K562 (cell line): Measurements from ENCODE around the gene PSMB7. TPM values are rescaled to one million over a fixed set of nuclear protein-coding genes. Genes with fewer than 3 reads are reported as not detected.

Experiments used
- ATAC-seq: fragments of 200-7000 bp; cut with Tn5 transposase; 3 replicates; pipeline ENCODE4 v1.9.1; 2020; ENCODE audit warnings: moderate library complexity
- BruUV-seq: library from RNA; stranded (reverse); fragments of 400-500 nt; replicated peaks from 2 replicates; lab custom pipeline; 2021; lab: Mats Ljungman, UMichigan
- CTCF ChIA-PET: fragments of 300-600 bp; formaldehyde crosslinking; extraction: SDS; loops from one replicate; lab custom pipeline; 2021; ENCODE audit warnings: low intra/inter-chr PET ratio; lab: Yijun Ruan, JAX
- POLR2A ChIA-PET: fragments of 300-600, 350-650 bp; sonication (Branson Sonifier 250); formaldehyde crosslinking; extraction: SDS; loops from one replicate; lab custom pipeline; 2021; ENCODE audit warnings: antibody characterized with exemption, inconsistent platforms; lab: Yijun Ruan, JAX
- DNase-seq, 4 experiments: peaks; one replicate each; pipeline versions ENCODE4 v3.0.0 to v3.0.0-alpha.2; 2011 to 2018; ENCODE audit warnings: low spot score in 3 of 4, mixed read lengths in 3 of 4; ENCODE audit errors: extremely low read depth in 1 of 4
- FAIRE-seq: peaks from 2 replicates; lab custom pipeline; 2011; peaks lifted over from hg19 to GRCh38; lab: Jason Lieb, UNC
- H2AFZ ChIP-seq: 2 replicates; pipeline ENCODE4 v1.6.0; 2011; ENCODE audit warnings: low read depth, low read length, control low read depth, inconsistent platforms
- H3K27ac ChIP-seq: fragments of 200-600 bp; 3 replicates; pipeline ENCODE4 v1.8.0; 2011; ENCODE audit warnings: low read depth, mild to moderate bottlenecking, control low read depth, inconsistent platforms, low read length, moderate library complexity, mixed read lengths; ENCODE audit errors: extremely low read depth
- H3K27me3 ChIP-seq, 2 experiments: fragments of 300-600 bp in 1 of 2; 2 replicates in 1 of 2; 3 replicates in 1 of 2; pipeline versions ENCODE4 v1.6.0 to v1.8.0; 2011; ENCODE audit warnings: inconsistent platforms in 2 of 2, low read length in 2 of 2, mild to moderate bottlenecking in 1 of 2, mixed read lengths in 1 of 2, moderate library complexity in 1 of 2; ENCODE audit not compliant: control insufficient read depth in 2 of 2, insufficient read depth in 2 of 2
- H3K36me3 ChIP-seq: fragments of 300-600 bp; 3 replicates; pipeline ENCODE4 v1.8.0; 2011; ENCODE audit warnings: mild to moderate bottlenecking, low read length, inconsistent platforms; ENCODE audit not compliant: control insufficient read depth, insufficient read depth
- H3K4me1 ChIP-seq, 2 experiments: fragments of 200-600 bp in 1 of 2; replicated peaks in 1 of 2; 2 replicates in 1 of 2; 3 replicates in 1 of 2; pipeline versions ENCODE4 v1.5.1 to v1.8.0; 2011; ENCODE audit warnings: inconsistent platforms in 2 of 2, low read length in 2 of 2, mild to moderate bottlenecking in 1 of 2, mixed read lengths in 1 of 2, moderate library complexity in 1 of 2; ENCODE audit not compliant: control insufficient read depth in 2 of 2, insufficient read depth in 2 of 2
- H3K4me2 ChIP-seq: 2 replicates; pipeline ENCODE4 v1.6.1; 2011; ENCODE audit warnings: low read length, control low read depth, inconsistent platforms, mixed read lengths; ENCODE audit not compliant: insufficient read depth
- H3K4me3 ChIP-seq: fragments of 200-600 bp; sonication (generic), shearing (Covaris generic); 2 replicates; pipeline ENCODE4 v1.5.1; 2016; ENCODE audit warnings: control low read depth, inconsistent platforms
- H3K79me2 ChIP-seq: fragments of 200-600 bp; 3 replicates; pipeline ENCODE4 v1.8.0; 2011; ENCODE audit warnings: low read length, inconsistent platforms; ENCODE audit not compliant: control insufficient read depth, insufficient read depth
- H3K9ac ChIP-seq, 2 experiments: 2 replicates each; pipeline versions ENCODE4 v1.6.0 to v1.6.1; 2011; ENCODE audit warnings: low read depth in 2 of 2, low read length in 2 of 2, control low read depth in 1 of 2, inconsistent platforms in 1 of 2, mild to moderate bottlenecking in 1 of 2, mixed read lengths in 1 of 2; ENCODE audit not compliant: insufficient read depth in 1 of 2
- H3K9me1 ChIP-seq: one replicate; pipeline ENCODE4 v1.6.0; 2011; ENCODE audit warnings: inconsistent platforms, mild to moderate bottlenecking, low read length, moderate library complexity; ENCODE audit not compliant: control insufficient read depth, insufficient read depth
- H3K9me3 ChIP-seq: replicated peaks from 2 replicates; pipeline ENCODE4 v1.5.1; 2011; ENCODE audit warnings: low read depth, low read length, inconsistent platforms; ENCODE audit not compliant: control insufficient read depth, insufficient read depth
- H4K20me1 ChIP-seq: replicated peaks from 2 replicates; pipeline ENCODE4 v1.6.1; 2011; ENCODE audit warnings: low read length, inconsistent platforms, mixed read lengths; ENCODE audit not compliant: control insufficient read depth, insufficient read depth
- CBX1 ChIP-seq: sonication (generic); IDR thresholded peaks from 2 replicates; pipeline ENCODE4 v1.6.1; 2016; ENCODE audit warnings: antibody characterized with exemption, low read depth, mild to moderate bottlenecking
- CHCHD3 ChIP-seq: fragments of 250-450 bp; sonication (Bioruptor Pico); IDR thresholded peaks from 2 replicates; pipeline ENCODE4 v2.1.2; 2022; ENCODE audit warnings: mild to moderate bottlenecking
- HIVEP1 ChIP-seq: fragments of 250-450 bp; sonication (Bioruptor Pico); IDR thresholded peaks from 2 replicates; pipeline ENCODE4 v1.4.0; 2020; ENCODE audit warnings: mild to moderate bottlenecking
- HMGN3 ChIP-seq: IDR thresholded peaks from 2 replicates; pipeline ENCODE4 v1.6.1; 2011; ENCODE audit warnings: borderline replicate concordance, low read depth, mild to moderate bottlenecking, mixed read lengths, low read length; ENCODE audit not compliant: insufficient read length; ENCODE audit errors: extremely low read depth
- MAFG ChIP-seq: fragments of 450-650 bp; conservative IDR thresholded peaks from 2 replicates; pipeline ENCODE4 v1.6.1; 2016; ENCODE audit warnings: missing genetic modification characterization, missing compliant biosample characterization
- NCOA6 ChIP-seq: fragments of 450-650 bp; IDR thresholded peaks from 2 replicates; pipeline ENCODE4 v1.6.1; 2017; ENCODE audit warnings: mild to moderate bottlenecking
- NFYB ChIP-seq: IDR thresholded peaks from 2 replicates; pipeline ENCODE4 v1.6.1; 2011; ENCODE audit warnings: mild to moderate bottlenecking, moderate library complexity; ENCODE audit not compliant: insufficient read length; ENCODE audit errors: extremely low read depth
- PHF21A ChIP-seq: fragments of 450-650 bp; IDR thresholded peaks from 2 replicates; pipeline ENCODE4 v1.6.1; 2017; ENCODE audit warnings: low read depth, borderline replicate concordance
- RBM17 ChIP-seq: fragments of 200-400 bp; formaldehyde crosslinking; IDR thresholded peaks from 2 replicates; pipeline ENCODE4 v1.6.1; 2017; ENCODE audit warnings: low read depth, mild to moderate bottlenecking, low read length, borderline replicate concordance
- SAFB2 ChIP-seq: fragments of 200-400 bp; formaldehyde crosslinking; IDR thresholded peaks from 2 replicates; pipeline ENCODE4 v1.6.1; 2018; ENCODE audit warnings: borderline replicate concordance, low read length, low read depth, moderate library complexity; ENCODE audit not compliant: severe bottlenecking
- SMARCB1 ChIP-seq: IDR thresholded peaks from 2 replicates; pipeline ENCODE4 v1.6.1; 2011; ENCODE audit warnings: improper control_type of control experiment, low read depth; ENCODE audit not compliant: insufficient read length
- SRSF1 ChIP-seq: fragments of 200-400 bp; formaldehyde crosslinking; IDR thresholded peaks from 2 replicates; pipeline ENCODE4 v1.6.1; 2017; ENCODE audit warnings: mild to moderate bottlenecking, low read depth, low read length, moderate library complexity
- ZNF76 ChIP-seq: fragments of 250-450 bp; sonication (Bioruptor Pico); IDR thresholded peaks from 2 replicates; pipeline ENCODE4 v1.4.0; 2020; ENCODE audit warnings: mild to moderate bottlenecking, moderate library complexity, borderline replicate concordance
- WGBS: fragments of 100-300 bp; shearing (Covaris generic); methylation state at CpG from one replicate; pipeline ENCODE4 v1.1.6; 2016; ENCODE audit warnings: low coverage, mixed read lengths; ENCODE audit not compliant: insufficient coverage; ENCODE audit errors: missing lambda C conversion rate; 5-methylcytosine and 5-hydroxymethylcytosine counted together
- in situ Hi-C: fragments of 300-500 bp; cut with MboI; formaldehyde crosslinking; loops from 4 replicates; pipeline ENCODE4 v1.15.0; 2018; ENCODE audit warnings: inconsistent platforms, mixed read lengths
- intact Hi-C: fragments of 100-400 bp; cut with micrococcal nuclease; formaldehyde crosslinking; loops from 2 replicates; pipeline ENCODE4 v1.14.2; 2022
- polyA plus RNA-seq, 8 experiments: library from polyadenylated mRNA; depleted of rRNA in 4 of 8; stranded (reverse) in 5 of 8; unstranded in 3 of 8; fragments of >200 nt; fragmentation: Nextera tagmentation in 2 of 8; fragmentation: Illumina TruSeq in 1 of 8; extraction: Ambion mirVana in 2 of 8; extraction: Trizol in 1 of 8; gene quantifications; 2 replicates each; pipeline versions ENCODE4 v1.2.1 to v1.2.3, GENCODE V29; 2011 to 2014; ENCODE audit warnings: inconsistent platforms in 1 of 8, missing spikeins in 1 of 8
- total RNA-seq, 7 experiments: library from RNA; depleted of rRNA in 6 of 7; stranded (reverse); fragments of >200 nt in 6 of 7; fragmentation: Illumina TruSeq in 2 of 7; extraction: Trizol in 2 of 7; gene quantifications; 2 replicates each; pipeline versions ENCODE4 v1.2.1 to v1.2.3, GENCODE V29; 2011 to 2021; ENCODE audit warnings: low replicate concordance in 1 of 7
- TF ChIP-seq, protein P1 (sequence below): IDR thresholded peaks from 2 replicates; pipeline ENCODE4 v1.6.1; 2012; ENCODE audit warnings: low read depth, low read length, improper control_type of control experiment, borderline replicate concordance
- TF ChIP-seq, protein P2 (sequence below): fragments of 450-650 bp; IDR thresholded peaks from 2 replicates; pipeline ENCODE4 v1.6.1; 2014; ENCODE audit warnings: low read depth, mild to moderate bottlenecking, moderate library complexity, borderline replicate concordance

PSMB7 gene
- total and polyA plus RNA-seq, 9 of the 15 experiments (the other 6 are each of a cell fraction or from before 2014, with no cell fraction given) = 321 to 978 (median 407) TPM

DNA sequence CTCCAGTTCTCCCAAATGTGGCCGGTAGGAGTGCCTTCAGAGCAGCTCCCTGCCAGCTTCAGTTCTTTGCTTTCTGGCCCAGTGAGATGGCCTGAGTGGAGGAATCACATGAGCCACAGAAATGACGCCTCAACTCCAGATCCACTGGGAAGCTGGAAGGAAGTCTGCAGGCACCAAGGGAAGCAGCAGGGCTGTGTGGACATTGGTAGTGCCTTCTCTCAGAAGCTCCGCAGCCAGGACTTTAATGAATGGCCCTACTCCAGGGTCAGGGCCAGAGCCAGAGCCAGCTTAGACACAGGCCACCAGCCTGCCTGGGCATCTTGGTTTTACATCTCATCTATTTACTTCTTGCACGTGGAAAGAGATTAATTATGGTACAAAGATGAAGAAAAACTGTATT is 12.0 kb upstream of the PSMB7 start:
- 17% methylated on average over 4 of the region's 4 CpGs for WGBS
- H3K4me2 ChIP-seq = no peak overlapping the region
- FAIRE-seq (no peak), ATAC-seq (no peak), DNase-seq (no peak)
- no peak overlapping the region for H3K27ac ChIP-seq
- no peaks in the 10 kb centered on the region for H3K9me3 ChIP-seq
- H3K27me3 ChIP-seq = peaks cover under 1 to 27% of the 10 kb centered on the region in 2 experiments
- no peaks in the 10 kb centered on the region for H4K20me1 ChIP-seq
- no TSS peak for BruUV-seq
- intact Hi-C loops (no loop called here), in situ Hi-C loops (no loop called here)
- ChIA-PET CTCF (no interaction called here), POLR2A (interaction anchor here (0.6 to 1.2 kb wide), 3 partner anchors 24 to 172 kb away, joined by 3 to 5 read pairs (median 3); no protein-coding TSS in a partner anchor)
- TF ChIP-seq NFYB = no peak
- TF ChIP-seq, protein P1, sequence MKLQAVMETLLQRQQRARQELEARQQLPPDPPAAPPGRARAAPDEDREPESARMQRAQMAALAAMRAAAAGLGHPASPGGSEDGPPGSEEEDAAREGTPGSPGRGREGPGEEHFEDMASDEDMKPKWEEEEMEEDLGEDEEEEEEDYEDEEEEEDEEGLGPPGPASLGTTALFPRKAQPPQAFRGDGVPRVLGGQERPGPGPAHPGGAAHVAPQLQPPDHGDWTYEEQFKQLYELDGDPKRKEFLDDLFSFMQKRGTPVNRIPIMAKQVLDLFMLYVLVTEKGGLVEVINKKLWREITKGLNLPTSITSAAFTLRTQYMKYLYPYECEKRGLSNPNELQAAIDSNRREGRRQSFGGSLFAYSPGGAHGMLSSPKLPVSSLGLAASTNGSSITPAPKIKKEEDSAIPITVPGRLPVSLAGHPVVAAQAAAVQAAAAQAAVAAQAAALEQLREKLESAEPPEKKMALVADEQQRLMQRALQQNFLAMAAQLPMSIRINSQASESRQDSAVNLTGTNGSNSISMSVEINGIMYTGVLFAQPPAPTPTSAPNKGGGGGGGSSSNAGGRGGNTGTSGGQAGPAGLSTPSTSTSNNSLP = no peak
- TF ChIP-seq, protein P2, sequence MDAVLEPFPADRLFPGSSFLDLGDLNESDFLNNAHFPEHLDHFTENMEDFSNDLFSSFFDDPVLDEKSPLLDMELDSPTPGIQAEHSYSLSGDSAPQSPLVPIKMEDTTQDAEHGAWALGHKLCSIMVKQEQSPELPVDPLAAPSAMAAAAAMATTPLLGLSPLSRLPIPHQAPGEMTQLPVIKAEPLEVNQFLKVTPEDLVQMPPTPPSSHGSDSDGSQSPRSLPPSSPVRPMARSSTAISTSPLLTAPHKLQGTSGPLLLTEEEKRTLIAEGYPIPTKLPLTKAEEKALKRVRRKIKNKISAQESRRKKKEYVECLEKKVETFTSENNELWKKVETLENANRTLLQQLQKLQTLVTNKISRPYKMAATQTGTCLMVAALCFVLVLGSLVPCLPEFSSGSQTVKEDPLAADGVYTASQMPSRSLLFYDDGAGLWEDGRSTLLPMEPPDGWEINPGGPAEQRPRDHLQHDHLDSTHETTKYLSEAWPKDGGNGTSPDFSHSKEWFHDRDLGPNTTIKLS = no peak
- no peak for TF ChIP-seq ZNF76
- no peak for TF ChIP-seq PHF21A
- TF ChIP-seq NCOA6 = no peak
- TF ChIP-seq HIVEP1 = no peak
- TF ChIP-seq CHCHD3 (CRISPR knock-in tag) = no peak
- TF ChIP-seq SRSF1 = no peak
- no peak for TF ChIP-seq HMGN3
- no peak for TF ChIP-seq SMARCB1
- no peak for TF ChIP-seq CBX1
- no peak for TF ChIP-seq SAFB2
- TF ChIP-seq MAFG = no peak
- no peak for TF ChIP-seq RBM17
- H3K4me1 ChIP-seq = peaks cover 7 to 12% of the 10 kb centered on the region in 2 experiments; a peak in 4 of 5 replicates
- no peaks in the 10 kb centered on the region for H3K36me3 ChIP-seq
- no peak overlapping the region for H2AFZ ChIP-seq
- H3K79me2 ChIP-seq = no peaks in the 10 kb centered on the region
- no peak overlapping the region for H3K4me3 ChIP-seq
- no peak overlapping the region for H3K9ac ChIP-seq
- no peaks in the 10 kb centered on the region for H3K9me1 ChIP-seq
